GM19455 (cell line): ENCODE measurements around the gene LPP.

ENCODE experiments used
- ATAC-seq: cut with Tn5 transposase; IDR thresholded peaks from one replicate; pipeline ENCODE4 v1.9.1; 2021; ENCODE audit not compliant: unreplicated experiment

The LPP gene

DNA sequence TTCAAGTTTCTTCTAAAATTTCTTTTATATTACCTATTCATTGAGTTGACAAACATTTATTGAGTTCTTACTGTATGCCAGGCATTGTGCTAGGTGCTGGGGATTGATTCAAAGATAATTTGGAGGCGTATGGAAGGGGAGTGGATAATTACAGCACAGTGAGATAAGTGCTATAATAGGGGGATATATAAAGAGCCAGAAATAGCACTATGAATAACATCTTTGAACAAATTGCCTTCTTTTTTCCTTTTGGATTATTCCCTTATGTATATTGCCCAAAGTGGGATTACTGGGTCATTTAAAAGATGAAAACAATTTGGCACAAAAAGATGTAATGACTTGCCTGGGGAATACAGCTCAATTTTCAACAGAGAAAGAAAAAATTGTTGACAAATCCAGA, 64.6 kb downstream of the LPP start:
- no peak for ATAC-seq

DNA sequence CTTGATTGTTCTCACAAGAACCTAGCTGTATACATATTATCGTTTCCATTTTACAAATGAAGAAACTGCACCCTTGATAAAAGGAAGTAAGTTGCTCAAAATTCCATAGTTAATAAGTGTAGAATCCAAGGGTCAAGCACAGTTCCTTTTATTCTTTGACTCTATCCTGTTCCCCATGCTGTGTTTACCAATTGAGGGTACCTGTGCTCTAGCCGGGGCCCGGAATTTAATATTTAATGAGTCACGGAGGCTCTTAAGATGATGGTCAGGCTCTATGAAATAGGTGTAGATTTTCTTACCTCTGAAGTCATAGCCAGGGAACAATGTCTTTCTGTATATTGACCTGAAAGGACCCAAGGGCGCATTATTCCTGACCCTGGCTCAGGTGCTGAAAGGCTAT, 65.2 kb downstream of the LPP start:
- no peak for ATAC-seq

DNA sequence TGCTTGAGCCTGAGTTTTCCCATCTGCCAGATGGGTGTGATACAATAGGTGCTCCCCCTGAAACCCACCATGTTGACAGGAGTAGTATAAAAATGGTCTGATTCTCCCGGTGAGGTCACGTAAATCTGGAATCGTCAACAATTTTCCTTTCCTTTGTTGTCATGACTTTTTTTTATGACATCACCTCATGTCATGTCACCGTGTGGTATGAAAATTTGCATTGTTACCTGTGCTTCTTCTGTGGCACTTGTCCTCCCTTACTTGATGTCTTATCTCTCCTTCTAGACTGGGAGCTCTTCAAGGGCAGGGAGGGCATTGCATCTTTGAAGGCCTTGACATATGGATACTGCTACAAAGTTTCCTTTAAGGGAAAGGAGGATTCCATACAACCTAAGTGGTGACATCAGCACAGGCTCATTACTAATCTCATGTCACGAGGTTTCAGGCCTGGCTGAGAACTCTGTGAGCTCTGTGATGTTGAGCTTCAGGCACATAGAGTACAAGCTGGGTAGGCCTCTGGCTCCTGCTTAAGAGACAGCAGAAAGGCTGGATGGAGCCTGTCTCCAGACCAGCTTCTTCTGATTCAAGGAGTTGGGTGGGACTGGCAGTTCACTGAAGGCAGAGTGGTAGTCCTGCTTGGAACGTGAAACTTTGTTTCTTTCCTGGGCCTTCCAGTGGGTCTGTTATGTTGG, 66.3 kb downstream of the LPP start:
- no peak for ATAC-seq

DNA sequence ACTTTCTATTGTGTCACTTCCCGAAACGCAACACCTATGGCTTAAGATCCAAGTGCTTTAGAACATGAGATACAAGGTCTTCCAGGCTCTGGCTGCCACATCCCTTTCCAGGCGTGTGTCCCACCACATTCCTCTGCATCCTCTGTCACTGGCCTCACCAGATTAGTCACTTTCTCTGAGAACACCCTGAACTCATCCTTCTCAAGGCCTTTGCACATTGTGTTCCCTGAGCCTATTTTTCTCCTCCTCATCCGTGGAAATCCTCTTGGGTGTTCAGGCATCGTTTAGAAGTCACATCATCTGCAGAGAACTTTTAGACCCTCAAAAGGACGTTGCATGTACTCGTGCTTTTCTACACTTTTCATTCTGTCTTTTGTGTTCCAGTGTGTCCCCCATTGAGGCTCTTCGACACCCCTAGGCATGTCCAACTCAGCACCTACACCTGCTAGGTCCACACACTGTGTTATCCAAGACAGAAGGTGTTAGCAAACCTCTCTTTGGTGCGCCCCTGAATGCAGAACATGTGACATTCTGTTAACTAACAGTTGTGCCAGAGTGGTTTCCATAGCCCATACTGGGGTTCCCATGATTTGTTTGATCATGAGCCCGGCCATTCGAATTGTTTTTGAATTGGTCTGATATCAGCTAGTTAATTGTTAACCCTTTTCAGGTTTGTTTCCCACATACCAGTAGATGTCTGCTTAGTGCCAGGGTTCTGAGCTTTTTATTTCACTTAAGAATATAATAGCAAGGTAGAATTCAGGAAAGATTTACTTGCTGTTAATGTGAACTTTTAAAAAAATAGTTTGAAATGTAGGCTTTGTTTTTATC, 67.2 kb downstream of the LPP start:
- ATAC-seq: no peak

DNA sequence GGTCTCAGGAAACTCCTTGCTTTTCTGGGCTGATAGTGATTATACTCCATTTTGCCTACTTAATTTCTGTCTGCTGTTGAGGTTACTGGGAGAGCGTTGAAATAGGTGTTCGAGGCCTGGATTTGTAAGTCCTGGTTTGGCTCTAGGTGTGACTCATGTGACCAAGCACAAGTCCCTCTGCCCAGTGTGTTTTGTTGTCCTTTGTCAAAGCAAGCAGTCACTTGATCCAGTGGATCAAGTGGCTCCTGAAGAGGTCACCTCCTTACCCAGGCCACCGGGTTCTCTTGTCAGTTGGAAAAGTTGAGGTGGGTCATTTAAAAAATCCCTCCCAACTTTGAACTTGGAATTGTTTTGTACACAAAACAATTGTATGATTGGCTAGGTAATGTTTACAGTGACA, 70.0 kb downstream of the LPP start:
- ATAC-seq: no peak

DNA sequence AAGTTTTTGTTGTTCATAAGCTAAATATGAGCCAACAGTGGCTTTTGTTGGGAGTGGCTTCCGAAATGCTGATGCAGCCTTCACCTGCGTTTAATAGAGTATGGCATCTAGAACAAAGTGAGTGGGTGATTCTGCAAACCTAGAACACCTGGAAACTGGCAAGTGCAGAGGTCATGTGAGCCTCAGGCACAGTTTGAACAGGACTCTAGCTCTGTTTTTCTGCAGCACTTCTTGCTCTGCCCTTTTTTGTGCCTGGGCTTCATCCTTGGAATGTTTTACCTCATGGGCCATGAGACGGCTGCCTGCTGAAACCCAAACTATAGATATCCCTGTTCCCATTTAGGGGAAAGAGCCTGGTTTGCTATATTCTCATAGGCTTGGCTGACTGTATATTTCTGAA, 73.5 kb downstream of the LPP start:
- ATAC-seq: no peak

DNA sequence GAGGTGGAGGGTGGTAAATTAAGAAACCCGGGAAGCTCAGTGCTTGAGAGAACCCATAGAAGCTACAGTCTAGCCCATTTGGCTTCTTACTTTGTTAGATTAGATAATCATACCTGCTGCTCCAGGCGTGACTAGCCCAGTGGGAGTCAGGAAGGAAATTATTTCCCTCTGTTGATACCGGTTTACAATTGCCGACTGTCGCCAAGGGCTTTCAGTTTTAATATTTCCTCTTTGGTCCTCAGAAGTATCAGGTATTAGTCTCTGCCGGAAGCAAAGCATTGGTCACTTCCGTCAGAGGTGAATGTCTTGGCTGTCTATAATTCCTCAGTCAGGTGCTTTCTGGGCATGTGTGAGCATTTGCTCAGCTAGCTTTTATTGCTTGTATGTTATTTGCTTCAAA, 75.2 kb downstream of the LPP start:
- no peak for ATAC-seq

DNA sequence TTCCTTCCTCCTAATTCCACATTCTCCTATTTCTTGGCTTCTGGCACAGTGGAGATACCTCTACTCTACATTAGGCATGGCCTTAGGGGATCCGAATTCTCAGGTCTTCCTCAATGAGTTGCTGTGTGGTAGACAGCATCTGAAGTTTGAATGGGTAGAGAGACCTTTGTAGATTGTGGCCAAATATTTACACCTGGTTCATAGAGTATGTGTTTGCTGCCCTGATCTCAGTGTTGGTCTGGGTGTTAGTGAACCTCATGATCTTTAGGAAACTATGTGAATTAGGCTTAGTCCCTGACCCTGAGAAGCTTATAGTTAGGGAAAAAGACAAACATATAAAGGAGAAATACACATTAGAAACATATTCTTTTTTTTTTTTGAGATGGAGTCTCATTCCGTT, 75.8 kb downstream of the LPP start:
- no peak for ATAC-seq

DNA sequence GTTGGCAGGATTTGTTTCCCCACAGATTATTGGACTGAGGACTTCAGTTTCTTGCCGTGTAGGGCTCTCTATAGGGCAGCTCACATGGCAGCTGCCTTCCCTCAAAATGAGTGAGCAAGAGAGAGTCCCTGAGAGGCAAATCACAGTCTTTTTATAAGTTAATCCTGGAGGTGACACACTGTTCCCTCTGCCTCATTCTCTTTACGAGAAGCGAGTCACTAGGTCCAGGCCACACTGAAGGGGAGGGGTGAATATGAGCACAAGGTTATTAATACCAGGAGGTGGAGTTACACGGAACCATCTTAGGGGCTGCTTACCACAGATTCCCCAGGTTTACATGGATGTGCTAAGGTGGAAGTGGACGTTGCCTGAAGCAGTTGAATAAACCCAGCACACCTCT, 77.0 kb downstream of the LPP start:
- no peak for ATAC-seq

DNA sequence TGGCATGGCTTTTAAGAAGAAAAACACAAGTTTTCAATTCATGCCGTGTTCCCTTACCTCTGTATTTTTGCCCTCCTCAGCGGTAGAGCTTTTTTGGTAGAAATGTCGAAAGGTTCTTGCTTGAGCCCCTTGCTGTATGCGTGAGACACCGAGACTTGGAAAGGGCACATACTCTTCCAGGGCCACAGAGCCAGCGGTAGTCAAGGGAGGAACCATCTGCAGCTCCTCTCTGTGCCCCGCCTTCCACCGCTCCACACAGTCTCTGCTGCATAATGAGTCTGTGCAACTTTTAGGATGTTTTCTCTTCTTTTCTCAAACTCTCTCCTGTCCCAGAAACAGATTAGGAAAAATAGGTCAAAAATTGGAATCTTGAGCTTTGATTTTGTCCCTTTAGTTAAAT, 77.5 kb downstream of the LPP start:
- no peak for ATAC-seq

DNA sequence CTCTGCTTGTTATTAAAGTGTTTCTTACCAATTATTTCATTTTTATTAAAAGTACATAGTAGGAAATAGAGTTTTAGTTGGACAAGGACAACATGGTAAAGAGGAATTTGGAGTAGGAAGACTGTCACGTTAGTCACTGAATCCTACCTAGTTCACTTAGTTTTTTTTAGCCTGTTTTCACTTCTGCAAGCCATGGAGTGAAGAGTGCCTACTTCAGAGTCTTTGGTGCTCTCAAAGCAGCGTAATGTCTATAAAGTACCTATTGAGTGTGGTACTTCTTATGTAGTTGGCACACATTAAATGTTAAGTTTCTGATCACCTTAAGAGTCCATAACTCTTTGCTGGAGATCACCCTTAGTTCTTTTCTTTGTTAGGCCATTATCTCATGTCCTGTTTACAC, 78.7 kb downstream of the LPP start:
- ATAC-seq: no peak

DNA sequence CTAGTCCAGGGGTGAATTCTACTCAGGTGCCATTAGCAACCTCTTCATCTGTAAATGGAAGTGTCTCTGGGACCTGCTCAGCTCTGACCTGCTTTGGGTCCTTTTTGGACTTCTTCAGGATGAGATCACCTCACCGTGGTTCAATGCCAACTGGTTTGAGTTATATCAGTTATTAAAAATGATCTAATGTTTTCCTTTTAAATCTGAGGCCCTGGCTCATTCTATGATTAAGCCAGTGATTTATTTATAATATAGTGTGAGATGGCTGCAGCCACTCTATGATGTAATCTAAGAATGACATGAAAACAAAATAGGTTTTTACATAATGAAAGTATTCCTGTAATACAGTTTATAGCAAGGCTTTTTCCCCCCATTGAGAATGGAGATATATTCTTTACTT, 79.4 kb downstream of the LPP start:
- ATAC-seq: no peak

DNA sequence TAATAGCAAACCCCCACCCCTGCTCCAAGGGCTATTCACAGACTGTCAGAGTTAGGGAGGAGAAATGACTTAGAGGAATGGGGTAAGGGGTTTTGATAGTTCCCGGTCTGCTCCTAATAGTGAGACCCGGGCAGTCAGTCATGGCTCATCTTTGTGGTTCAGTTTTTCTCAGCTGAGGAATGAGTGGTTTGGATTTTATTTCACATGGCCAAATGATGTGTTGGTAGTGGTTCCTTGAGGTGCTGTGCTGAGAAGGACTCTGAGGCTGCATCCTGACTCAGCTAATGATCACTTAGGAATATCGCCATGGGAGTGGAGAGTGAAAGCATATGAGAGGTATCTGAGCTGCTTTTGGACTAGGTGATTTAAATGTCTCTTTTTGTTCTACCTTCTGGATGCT, 80.2 kb downstream of the LPP start:
- ATAC-seq: no peak

DNA sequence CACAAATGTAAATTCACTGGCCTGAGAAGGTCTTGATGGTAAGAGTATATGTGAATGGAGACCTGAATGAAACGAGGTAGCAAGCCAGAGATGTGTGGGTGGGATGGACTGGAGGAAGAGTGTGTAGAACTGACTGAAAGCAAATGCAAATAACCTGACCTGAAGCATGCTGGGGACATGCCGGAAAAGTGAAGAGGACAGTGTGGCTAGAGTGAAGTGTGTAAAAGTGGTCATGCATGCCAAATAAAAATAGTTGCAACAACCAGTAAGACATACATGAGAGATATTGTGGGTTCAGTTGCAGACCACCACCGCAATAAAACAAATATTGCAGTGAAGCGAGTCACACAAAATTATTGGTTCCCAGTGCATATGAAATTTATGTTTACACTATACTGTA, 82.3 kb downstream of the LPP start:
- no peak for ATAC-seq

DNA sequence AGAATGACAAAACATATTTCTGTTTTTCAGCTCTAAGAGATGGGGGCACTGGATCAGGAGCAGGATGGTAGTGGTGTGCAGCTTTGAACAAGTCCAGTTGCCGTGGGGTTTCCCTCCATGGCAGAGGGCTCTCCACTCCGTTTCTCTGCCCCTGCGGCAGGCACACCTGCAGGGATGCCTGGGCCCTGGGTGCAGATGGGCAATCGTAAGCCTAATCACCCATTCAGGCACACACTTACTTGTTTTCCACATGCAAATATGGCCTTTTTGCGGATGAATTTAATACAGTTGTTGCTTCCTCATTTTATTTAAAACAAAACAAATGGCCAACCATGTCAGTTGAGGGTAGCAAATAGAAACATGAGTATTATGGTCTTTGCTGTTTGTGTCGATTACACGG, 85.1 kb downstream of the LPP start:
- ATAC-seq: no peak

DNA sequence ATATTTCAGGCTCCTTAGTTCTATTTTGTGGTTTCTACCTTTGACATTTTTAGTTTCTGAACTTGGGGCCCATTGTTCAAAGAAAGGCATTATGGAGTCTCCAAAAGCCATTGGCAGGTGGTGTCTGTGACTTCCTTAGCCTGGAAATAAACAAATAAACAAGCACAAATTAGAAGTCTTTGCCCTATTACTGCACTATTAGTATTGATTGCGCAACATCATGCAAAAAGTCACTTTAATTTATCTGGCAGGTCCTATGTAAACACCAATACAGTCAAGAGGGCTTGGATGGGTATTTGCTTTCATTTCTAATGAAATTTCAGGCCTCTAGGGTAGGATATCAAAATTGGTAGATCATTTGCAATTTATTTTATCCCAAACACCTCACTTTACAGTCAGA, 85.6 kb downstream of the LPP start:
- no peak for ATAC-seq

DNA sequence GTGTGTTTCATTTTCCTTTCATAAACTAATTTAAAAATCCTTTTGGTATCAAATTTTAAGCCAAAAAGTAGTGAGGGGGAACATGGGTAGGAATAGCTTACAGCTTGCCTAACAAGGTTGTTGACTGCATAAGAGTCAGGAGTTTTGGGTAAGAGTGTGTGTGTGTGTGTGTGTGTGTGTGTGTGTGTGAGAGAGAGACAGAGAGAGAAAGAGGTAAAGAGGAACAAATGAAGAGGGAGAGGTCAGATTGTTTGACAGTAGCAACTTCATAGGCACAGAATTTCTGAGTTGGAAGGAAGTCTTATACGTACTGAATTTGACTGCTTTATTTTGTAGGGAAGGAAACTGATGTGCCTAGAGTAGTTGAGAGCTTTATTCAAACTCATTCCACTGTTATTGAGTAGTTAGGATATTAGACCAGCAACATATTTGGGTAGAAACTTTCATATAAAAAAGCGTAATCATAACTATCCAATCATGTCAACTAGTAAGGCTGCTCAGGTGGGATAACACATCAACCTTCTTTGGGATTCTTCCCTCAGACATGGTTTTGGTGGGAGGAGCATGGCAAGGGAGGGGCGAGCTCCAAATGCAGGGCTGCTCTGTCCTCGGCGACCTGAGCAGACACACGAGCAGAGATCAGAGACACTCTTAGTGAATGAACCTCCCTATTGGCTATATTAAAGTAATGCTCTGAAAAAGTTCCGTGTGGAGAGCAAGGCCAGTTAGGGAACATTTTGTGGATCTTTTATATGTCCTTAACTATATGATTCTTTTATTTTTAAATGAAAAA, 86.4 kb downstream of the LPP start:
- no peak for ATAC-seq

DNA sequence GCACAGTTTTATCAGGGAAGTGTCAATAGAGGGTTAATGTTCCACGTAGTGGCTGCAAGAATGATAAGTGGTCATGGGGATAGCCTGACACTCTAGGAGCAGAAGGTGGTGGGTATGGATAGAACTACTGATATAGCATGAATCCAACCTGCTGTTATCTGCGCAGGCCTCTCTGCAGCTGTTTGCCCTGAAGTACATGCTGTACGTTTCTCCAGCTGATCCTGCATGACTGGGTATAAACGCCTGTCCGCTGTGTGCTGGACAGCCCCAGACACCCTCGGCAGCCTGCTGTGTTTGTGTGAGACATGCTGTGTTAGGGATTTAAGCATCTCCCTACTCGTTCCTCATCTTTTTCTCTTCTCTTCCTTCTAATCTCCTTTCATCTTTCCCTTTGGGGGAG, 87.1 kb downstream of the LPP start:
- no peak for ATAC-seq

DNA sequence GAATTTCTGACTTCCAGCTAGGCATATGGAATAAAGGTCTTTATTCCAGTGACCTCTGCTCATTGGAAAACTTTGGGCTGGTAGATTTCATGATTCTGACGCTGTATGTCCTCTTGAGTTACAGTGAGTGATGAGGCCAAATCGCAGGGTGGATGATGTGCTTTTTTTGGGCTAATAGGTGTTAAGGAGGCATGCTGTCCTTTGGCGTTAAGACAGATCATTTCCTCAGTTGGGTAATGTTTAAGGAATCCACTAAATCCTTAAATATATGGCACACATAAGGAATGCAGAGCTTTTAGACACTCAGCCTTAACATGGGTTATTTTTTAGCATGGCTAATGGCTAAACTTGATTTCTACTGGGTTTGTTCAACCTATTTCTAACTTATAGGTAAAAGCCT, 87.9 kb downstream of the LPP start:
- no peak for ATAC-seq

DNA sequence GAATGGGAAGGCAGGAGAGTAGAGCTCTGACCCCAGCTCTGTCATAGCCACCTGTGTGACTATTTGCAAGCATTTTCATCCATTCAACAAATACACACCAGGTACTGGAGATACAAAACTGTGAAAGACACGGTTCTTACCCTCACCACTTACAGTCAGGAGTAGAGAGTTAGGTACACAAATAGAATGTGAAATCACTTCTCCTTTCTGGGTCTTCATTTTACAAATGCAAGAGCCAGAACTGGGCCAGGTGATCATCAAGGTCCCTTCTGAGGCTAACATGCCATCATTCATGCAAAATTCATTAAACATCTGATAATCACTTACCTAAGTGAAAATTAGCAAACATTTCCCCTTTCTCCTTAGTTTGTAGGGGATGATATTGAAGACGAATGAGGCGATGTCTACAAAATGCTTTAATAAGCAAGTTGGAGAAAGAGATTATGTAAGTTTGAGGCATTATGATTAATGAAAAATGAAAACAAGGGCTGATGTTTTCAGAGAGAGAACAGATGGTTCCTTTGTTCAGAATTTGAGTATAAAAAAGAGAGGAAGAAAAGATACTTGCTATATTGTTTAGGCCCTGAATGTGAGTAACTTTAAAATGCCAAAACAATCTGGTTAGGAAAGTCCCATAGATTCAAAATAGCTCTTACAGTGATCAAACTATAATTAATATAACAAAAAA, 88.6 kb downstream of the LPP start:
- ATAC-seq: no peak

DNA sequence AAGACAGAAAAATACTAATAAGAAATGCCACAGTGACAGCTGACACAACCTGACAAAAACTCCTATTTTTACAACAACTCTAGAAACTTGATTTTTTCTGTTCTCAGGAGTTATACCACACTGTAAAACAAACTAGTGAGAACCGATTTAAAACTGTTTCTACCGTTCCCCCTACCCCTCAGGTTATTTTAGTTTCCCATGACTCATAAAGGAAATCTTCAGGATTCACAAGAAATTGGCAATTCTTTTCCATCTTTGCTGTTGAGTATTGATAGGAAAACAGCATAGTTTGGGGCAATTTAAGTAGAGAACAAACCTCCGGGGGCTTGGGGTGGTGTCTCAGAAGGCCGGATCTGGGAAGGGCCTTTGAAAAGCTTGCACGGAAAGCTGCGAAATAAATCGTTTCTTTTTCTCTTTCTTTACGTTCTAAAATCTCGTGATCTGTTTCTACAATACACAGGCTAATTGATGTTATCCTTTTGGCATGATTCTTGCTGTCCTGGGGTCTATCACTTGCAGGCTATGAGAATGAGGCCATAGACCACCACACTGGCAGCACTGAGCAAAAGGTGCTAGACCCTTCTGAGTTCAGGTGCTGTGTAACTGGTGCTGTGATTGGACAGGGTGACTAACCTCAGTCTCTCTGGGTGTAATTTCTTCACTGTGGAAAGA, 89.3 kb downstream of the LPP start:
- ATAC-seq: no peak
